GM18526 (cell line): ENCODE data around the gene SEPTIN5.

ENCODE experiments used
- POLR2A ChIP-seq: IDR thresholded peaks from 3 replicates; pipeline ENCODE4 v1.6.1; 2011; ENCODE audit not compliant: insufficient read length; ENCODE audit errors: extremely low read depth

SEPTIN5 gene

DNA sequence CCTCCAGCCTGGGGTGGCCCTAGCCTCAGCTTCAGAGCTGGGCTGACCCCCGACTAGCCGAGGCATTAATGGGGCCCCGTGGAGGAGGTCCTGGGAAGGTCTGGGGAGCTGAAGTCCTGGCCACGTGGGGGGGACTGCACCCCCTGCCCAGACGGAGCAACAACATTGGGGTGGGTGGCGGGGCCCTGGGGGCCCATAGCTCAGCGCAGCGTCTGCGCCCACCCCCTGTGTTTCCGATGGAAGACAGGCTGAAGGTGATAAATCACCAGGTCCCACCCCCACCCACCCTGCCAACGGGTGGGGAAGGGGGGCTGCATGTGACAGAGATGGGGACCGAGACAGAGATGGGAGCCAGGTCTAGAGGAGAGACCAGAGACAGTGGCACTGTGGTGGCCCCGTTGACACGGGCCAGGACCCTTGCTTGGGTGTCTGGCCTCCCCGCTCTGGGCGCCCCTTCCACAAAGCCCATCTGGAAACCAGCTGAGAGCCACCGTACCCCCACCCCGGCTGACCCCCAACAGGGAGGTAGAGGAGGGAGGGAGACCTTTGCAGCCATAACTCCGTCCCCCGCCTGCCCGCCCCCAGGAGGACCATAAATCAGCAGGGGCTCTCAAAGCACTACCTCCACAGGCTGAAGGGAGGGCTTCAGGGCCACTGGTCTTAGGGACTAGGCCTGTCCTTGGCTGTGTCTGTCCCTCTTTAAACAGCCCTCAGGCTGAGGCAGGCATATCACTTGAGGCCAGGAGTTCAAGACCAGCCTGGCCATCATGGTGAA is 17.2 kb downstream of the SEPTIN5 start:
- no peak for TF ChIP-seq POLR2A

DNA sequence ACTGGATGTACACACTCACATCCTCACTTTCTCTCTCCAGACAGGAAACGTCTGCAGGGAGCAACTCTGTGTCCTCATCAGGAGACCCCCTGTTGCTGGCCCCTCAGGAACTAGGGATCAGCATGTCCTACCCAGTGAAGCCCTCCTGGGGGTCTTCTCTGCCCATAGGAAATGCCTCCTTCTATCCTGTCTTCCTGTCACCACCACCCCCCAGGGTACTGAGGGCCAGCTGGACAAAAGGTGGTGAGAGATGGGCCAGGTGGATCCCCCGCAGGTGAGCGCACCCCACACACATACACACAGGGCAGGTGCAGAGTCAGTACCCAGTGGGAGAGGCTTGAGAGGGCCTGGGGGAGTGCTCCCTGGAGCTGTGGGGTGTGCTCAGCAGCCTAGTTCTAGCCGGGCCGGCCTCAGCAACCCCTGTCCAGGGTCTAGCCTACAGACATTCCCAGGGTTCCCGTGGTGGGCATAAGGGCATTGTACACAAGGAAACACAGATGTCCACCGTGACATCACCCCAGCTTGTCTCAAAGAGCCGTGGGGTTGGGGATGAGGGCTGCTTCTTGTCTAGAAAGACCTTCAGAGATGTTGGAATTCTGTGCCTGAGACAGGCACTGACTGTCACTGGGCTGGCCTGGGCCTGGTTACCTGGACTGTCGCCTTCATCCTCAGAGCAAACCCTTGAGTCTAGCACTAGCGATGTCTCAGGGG is 18.3 kb downstream of the SEPTIN5 start:
- no peak for TF ChIP-seq POLR2A

DNA sequence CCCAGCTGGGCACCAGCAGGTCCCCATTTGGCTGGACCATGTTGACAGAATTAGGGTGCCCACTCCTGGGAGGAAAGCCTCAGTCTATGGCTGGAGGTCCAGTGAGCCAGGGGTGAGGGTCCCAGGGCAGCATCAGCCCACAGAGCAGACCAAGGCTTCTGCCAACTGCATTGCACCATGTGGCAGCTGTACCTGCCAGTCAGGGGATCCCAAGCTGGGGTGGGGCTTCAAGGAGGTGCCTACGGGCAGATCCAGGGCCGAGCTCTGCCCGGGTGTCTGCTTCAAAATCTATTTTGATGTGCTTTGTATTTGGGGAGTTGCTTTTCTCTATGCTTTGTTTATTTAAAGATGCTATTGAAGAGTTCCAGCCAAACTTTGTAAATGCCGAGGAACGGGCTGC is 19.5 kb downstream of the SEPTIN5 start:
- TF ChIP-seq POLR2A, result no peak

DNA sequence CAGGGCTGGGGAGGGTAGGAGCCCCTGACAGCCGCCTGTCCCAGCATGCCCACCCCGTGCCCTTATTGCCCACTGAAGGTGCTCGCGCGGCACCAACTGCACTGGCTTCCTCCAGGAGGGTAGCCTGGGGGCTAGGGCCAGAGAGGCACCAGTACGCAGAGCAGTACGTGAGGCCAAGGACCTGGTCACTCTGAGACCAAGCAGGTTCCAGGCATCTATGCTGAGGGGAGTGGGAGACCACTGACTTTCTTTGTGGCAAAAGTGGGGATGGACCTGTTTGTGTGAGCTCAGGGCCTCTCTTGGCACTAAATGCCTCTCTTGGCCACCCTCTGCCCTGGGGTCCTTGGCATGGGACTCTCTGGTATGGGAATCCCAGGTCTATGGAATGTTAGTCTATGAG is 19.9 kb downstream of the SEPTIN5 start:
- TF ChIP-seq POLR2A, result no peak

DNA sequence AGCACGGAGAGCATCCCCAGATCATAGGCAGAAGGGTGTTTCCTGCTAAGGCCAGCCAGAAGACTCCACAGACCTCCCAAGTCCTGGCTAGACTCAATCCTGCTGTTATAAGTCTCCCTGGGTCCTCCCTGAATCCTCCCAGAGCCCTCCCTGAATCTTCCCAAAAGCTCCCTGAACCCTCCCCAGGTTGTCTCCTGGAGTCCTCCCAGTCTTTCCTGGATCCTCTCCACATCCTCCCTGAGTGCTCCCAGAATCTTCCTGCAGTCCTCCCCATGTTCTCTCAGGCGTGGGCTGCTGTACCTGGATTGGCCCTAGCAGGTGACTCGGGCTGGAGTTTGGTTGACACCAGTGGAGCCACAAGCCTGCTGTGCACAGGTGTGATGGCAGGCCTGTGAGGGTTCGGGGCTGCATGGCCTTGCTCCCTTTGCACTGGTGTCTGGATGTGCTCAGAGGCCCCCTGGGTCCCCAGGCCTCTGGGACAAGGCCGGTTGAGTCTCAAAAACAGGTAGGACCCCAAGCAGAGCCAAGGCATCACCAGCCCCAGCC is 20.6 kb downstream of the SEPTIN5 start:
- no peak for TF ChIP-seq POLR2A

DNA sequence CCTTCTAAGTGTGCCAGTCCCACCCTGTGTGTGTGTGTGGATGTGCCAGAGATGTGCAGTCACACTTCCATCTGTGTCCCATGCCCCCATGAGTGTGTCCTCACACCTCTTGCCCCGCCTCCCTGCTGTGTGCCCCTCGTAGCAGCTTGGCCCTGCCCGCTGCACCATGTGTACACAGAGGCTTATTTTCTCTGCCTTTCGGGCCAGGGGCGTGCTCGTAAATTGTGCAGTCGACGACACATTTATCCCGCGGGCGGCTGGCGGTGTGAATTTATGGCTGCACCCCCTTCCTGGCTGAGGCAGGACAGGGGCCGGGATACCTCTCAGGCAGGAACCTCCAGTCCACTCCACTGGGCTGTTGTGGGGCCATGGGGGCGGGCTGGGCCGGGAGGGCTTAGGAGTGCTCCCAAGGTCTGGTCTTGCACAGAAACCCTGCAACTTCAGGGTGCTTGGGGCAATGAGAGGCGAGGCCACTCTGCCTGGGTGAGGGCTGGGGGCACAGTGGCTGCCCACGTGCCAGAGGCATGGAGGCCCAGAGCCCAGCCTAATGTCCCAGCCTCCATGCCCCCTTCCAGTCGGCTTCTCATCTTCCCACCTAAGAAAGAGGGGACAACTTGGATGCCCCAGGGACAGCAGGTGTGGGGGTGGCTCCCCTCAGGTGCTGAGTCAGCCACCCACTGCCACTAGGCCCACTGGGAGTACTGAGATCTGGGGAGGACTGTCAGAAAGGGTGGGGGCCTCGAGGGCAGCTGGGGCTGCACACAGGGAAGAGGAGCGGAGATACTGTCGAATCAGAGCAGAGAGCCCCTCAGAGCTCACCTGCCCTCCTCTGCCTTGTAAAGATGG is 21.6 kb downstream of the SEPTIN5 start:
- TF ChIP-seq POLR2A, result no peak

DNA sequence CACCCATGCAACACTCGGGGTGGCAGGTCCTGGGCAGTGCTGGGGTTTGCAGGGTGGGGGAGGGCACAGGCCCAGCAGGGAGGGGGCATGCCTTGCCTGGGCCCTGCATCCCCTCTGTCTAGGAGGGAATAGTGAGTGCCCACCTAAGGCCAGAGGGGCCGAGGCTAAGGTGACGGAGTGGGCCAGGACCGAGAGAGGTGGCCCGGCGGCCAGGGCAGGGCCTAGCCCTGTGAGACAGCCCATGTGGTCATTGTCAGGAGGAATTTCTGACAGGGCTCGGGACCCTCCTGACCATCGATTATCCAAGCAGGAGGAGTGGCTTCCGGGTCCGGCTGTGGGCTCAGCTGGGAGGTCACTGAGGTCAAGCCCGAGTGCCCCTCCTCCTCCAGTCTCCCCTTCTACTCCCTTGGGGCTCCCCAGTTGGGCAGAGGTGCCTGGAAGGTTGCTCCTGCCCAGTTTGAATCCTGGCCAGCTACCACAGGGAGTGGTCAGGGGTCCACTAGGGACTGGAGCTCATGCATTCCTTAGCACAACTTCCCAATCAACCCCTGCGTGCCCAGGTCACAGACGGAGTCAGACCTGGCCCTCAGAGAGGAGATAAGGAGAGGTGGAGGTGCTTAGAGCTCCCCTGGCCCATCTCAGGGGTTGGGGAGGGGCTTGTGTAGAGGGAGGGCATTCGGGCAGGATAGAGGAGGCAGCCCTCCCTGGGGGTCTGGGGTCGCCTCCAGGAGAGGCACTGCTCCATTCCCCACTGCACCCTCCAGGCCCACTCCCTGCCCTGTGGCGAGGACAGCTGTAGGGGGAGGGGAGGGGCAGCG is 23.8 kb downstream of the SEPTIN5 start:
- no peak for TF ChIP-seq POLR2A

DNA sequence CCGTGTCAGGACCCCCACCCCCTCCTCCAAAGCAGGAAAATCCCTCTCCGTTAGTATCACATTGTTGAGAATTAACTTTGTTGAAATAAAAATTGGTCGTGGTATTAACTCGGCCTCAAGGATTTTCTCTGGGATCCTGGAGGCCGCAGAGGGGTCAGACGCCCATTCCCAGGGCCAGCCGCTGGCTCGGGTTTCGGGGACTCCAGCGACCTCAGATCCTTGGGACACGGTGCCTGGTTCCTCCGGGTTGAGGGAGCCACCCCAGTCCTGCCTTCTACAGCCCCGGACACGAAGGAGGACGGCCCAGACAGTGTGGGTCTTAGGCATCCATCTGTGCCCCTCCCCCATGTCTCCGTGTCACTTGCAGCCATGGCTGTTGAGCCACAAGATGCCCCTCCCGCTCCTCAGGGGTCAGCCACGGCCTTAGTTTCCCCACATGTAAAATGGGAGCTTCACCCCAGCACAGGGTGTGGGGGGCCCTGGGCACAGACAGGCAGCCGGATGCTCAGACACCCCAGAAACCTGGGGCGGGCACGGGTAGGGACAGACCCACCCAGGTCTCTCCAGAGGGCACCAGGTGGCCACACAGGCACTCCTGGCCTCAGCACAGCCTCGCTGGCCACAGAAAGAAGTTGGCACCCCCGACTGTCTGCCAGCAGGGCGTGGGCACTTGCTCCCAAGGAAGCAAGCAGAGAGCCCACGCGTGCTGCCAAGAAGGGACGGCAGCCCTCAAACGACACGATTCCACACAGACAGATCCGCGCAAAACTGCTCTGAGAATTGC is 24.6 kb downstream of the SEPTIN5 start:
- no peak for TF ChIP-seq POLR2A

DNA sequence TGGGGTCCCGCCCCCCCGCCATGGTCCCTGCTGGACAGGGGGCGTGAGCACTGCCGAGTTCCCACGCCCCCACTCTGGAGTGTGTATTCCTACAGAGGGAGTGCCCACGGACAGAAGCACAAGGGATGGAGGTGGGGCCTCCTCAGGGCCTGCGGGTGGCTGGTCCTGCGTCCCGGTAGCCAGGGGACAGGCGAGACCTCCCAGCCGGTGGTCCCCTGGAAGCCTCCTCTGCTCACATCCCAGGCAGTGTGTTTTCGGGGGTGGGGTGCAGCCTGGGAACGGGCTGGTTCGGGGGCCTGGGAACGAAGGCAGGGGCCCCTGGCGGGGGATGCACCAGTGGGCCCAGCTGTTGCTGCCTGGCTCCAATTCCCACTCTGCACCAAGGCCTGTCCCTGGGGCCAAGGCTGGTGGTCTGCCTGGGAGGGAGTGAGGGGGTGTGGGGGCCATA is 25.2 kb downstream of the SEPTIN5 start:
- TF ChIP-seq POLR2A, result no peak

DNA sequence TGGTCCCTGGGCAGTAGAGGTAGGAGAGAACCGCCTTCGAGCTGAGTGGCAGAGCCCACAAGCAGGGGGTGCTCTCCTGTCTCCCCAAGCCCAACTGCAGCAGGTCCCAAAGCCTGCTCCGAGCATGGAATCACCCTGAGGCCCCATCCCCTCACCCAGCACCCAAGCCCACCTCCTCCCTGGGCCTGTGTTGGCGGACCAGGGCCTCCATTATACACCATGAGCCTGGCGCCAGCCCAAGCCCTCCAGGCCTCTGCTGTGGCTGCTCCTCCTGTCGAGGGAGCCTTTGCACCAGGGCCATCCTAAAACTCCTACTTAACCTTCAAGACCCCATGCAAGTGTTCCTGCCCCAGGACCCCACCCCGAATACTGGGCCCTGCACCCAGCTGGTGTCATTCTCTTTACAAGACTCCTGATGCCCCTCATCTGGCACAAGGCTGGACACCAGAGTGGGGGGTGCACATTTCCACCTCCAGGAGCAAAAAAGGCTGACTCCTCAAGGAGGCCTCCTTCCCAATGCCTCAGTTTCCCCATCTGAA is 25.7 kb downstream of the SEPTIN5 start:
- TF ChIP-seq POLR2A, result no peak

DNA sequence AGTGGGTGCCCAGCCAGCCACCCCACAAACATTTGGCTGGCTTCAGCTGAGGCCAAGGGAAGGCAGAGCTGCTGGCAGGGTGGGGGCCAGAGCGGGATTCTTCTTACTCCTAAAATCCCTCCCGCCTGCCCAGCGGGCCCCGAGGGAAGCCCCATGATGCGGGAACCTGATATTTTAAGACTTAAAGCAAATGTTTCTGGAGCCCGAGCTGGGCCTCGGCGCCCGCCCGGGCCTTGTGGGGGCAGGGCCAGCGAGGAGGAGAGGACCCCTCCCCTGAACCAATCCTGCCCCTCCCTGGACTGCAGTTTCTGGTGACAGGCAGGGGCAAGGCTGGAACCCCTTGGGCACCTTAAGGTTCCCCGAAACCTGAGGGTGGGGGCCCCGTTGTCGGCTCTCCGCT is 26.3 kb downstream of the SEPTIN5 start:
- no peak for TF ChIP-seq POLR2A

DNA sequence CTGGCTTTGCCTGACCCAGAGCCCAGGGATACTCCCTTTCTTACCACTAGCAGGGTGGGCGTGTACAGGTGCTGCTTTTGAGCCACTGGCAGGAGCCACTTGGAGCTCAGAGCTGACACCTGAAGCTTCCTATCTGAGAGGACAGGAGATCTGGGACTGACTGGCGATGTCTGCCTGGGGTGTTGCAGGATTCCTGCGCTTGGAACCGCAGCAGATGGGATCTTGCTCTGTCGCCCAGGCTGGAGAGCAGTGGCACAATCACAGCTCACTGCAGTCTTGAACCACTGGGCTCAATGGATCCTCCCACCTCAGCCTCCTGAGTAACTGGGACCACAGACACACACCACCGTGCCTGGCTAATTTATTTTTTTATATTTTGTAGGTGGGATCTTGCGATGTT is 26.8 kb downstream of the SEPTIN5 start:
- no peak for TF ChIP-seq POLR2A
